ENCODE data around the gene HINFP. TPM values are rescaled to one million over a fixed set of nuclear protein-coding genes. Genes with fewer than 3 reads are reported as not detected.
A peak's percentile ranks its signal among the peaks of the same experiment; 100 is the strongest.

Gene HINFP
- total RNA-seq, 1 experiment from 2014 or later: 42.4 TPM

DNA sequence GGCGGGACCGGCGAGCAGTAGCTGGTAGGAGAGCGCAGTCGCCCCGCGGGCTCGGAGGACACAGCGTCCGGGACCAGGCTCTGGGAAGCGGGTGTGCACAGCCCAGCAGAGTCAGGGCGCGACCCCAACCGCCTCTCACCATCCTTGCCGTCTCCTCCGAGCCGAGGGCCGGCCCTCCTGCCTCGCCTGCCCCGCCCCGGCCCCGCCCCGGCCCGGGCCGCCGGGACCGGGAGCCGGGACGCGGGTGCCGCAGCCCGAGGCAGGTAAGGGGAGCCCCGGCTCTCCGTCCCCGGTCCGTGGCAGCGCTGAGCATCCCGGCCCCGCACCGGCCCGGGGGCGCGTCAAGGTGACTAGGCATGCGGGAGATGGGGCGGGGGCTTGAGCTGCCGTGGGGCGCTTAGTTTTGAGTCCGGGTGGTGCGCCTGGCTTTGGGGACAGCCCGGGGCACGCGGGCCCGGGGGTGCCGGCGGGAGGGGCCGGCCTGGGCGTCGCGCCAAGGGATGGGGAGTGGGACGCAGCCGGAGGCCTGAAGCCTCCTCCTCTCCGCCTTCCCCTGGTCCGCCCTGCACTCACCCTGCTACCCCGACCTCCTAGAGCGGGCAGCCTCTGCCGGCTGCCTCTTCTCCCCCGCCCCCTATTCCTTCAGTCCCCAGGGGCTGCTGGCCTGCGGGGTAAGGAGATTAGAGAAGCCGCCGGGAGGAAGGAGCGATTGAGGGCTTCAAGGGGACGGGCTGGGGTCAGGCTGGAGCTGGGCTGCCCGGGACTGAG, 27.8 kb downstream of the HINFP start, which contains the start of gene ABCG4:
Gene ABCG4, plus strand, starts transcription at position 35 of the 768 bp plus-strand sequence. CDS start 914 bp downstream, outside the sequence.
- Histone ChIP-seq H3K18ac (ENCODE audit: insufficient read length, low read depth, low read length) (no peak within 1 kb of the TSS), H3T11ph (ENCODE audit: low read length) (no peak within 1 kb of the TSS), H2AFZ (ENCODE audit: low read length) (no peak within 1 kb of the TSS), H2BK15ac (ENCODE audit: low read depth, low read length) (no peak within 1 kb of the TSS), H3K9ac (ENCODE audit: extremely low read depth, insufficient read length, low read length) (peak within 1 kb of the TSS; percentile 9), H4K91ac (ENCODE audit: insufficient read length, low read depth, low read length) (no peak within 1 kb of the TSS), H3K56ac (ENCODE audit: insufficient read length, low read depth, low read length) (no peak within 1 kb of the TSS), H2BK120ac (ENCODE audit: low read depth, low read length, poor library complexity, severe bottlenecking) (no peak within 1 kb of the TSS), H3K27ac (ENCODE audit: insufficient read length, low read depth, low read length) (no peak within 1 kb of the TSS), H3K14ac (ENCODE audit: insufficient read depth, low read length) (no peak within 1 kb of the TSS; the same call in 1 of the 2 replicates), H4K20me1 (ENCODE audit: control insufficient read depth, insufficient read depth, insufficient read length) (no peaks in the 10 kb centered on the region), H4K5ac (ENCODE audit: insufficient read length, low read depth, low read length) (no peak within 1 kb of the TSS), H2BK12ac (ENCODE audit: insufficient read length, low read depth, low read length) (no peak within 1 kb of the TSS), H3K23me2 (ENCODE audit: insufficient read length, low read depth, low read length, poor library complexity, severe bottlenecking) (peaks cover 16% of the 10 kb centered on the region), H3K79me1 (ENCODE audit: insufficient read depth, low read depth, low read length, poor library complexity, severe bottlenecking) (no peaks in the 10 kb centered on the region), H3K9me3 (ENCODE audit: control insufficient read depth, low read depth, low read length) (no peaks in the 10 kb centered on the region), H2BK5ac (ENCODE audit: insufficient read length, low read length) (no peak within 1 kb of the TSS), H2BK20ac (ENCODE audit: low read depth, low read length, poor library complexity, severe bottlenecking) (no peak within 1 kb of the TSS), H3K27me3 (ENCODE audit: insufficient read depth, low read length) (peaks cover 20% of the 10 kb centered on the region), H3K23ac (ENCODE audit: insufficient read length, low read depth, low read length) (no peak within 1 kb of the TSS), H2AK5ac (ENCODE audit: insufficient read length, low read length) (no peak within 1 kb of the TSS), H4K8ac (replicated peaks; ENCODE audit: insufficient read length, low read depth, low read length) (no peak within 1 kb of the TSS), H3K4me1 (ENCODE audit: insufficient read depth, low read length) (no peaks in the 10 kb centered on the region; the same call in 1 of the 2 replicates), H3K4me2 (ENCODE audit: insufficient read depth, insufficient read length, low read length) (peak within 1 kb of the TSS; percentile 83), H3K79me2 (ENCODE audit: insufficient read depth, low read length) (no peaks in the 10 kb centered on the region), H3K4ac (ENCODE audit: low read depth, low read length) (no peak within 1 kb of the TSS)
- H3K36me3 Mint-ChIP-seq (ENCODE audit: insufficient read depth in 1 of 3, low read depth in 3 of 3): no peaks in the 10 kb centered on the region; a peak in 2 of 7 replicates
- H3K9me3 Mint-ChIP-seq: no peaks in the 10 kb centered on the region
- H3K27me3 Mint-ChIP-seq (ENCODE audit: low read depth): peaks cover 78% of the 10 kb centered on the region
- TF ChIP-seq, protein P1, sequence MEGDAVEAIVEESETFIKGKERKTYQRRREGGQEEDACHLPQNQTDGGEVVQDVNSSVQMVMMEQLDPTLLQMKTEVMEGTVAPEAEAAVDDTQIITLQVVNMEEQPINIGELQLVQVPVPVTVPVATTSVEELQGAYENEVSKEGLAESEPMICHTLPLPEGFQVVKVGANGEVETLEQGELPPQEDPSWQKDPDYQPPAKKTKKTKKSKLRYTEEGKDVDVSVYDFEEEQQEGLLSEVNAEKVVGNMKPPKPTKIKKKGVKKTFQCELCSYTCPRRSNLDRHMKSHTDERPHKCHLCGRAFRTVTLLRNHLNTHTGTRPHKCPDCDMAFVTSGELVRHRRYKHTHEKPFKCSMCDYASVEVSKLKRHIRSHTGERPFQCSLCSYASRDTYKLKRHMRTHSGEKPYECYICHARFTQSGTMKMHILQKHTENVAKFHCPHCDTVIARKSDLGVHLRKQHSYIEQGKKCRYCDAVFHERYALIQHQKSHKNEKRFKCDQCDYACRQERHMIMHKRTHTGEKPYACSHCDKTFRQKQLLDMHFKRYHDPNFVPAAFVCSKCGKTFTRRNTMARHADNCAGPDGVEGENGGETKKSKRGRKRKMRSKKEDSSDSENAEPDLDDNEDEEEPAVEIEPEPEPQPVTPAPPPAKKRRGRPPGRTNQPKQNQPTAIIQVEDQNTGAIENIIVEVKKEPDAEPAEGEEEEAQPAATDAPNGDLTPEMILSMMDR (conservative IDR thresholded peaks at IDR 0.05): no peak
- H3K27ac Mint-ChIP-seq: no peak within 1 kb of the TSS
- H3K4me3 Mint-ChIP-seq: peak within 1 kb of the TSS; percentile 68 to 88
- peak; percentile 44 for DNase-seq
- WGBS (ENCODE audit: extremely low coverage, insufficient read length, low lambda C conversion rate): no CpG with 5 or more reads among the region's 73 CpGs
- peaks cover 21 to 37% of the 10 kb centered on the region in 2 experiments for H3K4me1 Mint-ChIP-seq

All from H9 (cell line).